OCI-LY3 (cell line): ENCODE data around the gene HECTD1.

Source experiments
- CTCF ChIP-seq: fragments of 200-600, 300-600 bp; sonication (generic); IDR thresholded peaks from 2 replicates; pipeline ENCODE4 v1.5.1; 2014; ENCODE audit warnings: antibody characterized with exemption, low read length, low read depth
- EZH2phosphoT487 ChIP-seq: fragments of 200-600 bp; shearing (Covaris generic); IDR thresholded peaks from 2 replicates; pipeline ENCODE4 v1.6.1; 2018; ENCODE audit warnings: antibody characterized with exemption, mixed run types, low read depth

DNA sequence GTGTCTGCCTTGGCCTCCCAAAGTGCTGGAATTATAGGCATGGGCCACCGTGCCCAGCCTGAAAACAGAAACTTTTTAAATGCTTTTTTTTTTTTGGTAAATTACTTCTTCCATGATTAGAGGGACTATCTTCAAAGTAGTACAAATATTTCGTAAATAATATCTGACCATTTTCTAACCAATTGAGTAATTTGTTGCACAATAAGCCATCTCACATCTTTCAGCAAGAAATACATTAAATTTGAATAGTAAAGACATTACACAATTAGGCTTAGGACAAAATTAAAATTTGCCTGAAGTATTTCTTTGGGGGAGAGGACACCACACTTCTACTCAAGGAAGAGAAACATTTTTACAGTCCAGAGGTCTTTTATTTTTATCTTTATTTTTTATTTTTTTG lies 96.7 kb downstream of the HECTD1 start:
- no peak for TF ChIP-seq CTCF
- no peak for TF ChIP-seq EZH2phosphoT487
